ENCODE results near the gene BRINP2.
"Not testable (repeated sequence)": the region's sequence is repeated elsewhere in the genome, so short reads cannot be mapped to it uniquely, and the experiment has no call there.

The BRINP2 gene

GRCh38 chr1:177311111-177311510, 140.4 kb downstream of the BRINP2 start:
- DNase-seq (ENCODE audit: low spot score) = no peak

GRCh38 chr1:177311586-177311985, 140.8 kb downstream of the BRINP2 start:
- no peak for DNase-seq (ENCODE audit: low spot score)

- no peak for DNase-seq (ENCODE audit: low spot score)
Measured at GRCh38 chr1:177315261-177315660, 144.5 kb downstream of the BRINP2 start.

- DNase-seq (ENCODE audit: low spot score) = no peak
Measured at GRCh38 chr1:177315761-177316160, 145.0 kb downstream of the BRINP2 start.

GRCh38 chr1:177321434-177321833, 150.7 kb downstream of the BRINP2 start:
- not testable (repeated sequence) for DNase-seq (ENCODE audit: low spot score)

GRCh38 chr1:177328251-177328650, 157.5 kb downstream of the BRINP2 start:
- DNase-seq (ENCODE audit: low spot score) = no peak

GRCh38 chr1:177329871-177330270, 159.1 kb downstream of the BRINP2 start:
- DNase-seq (ENCODE audit: low spot score) = no peak
